ENCODE data around the gene TPSAB1.

GRCh38 chr16:1209081-1209480 lies 31.4 kb upstream of the TPSAB1 start:
- no peak for TF ChIP-seq CTCF (IDR thresholded peaks at IDR 0.05)
- TF ChIP-seq, protein P1, sequence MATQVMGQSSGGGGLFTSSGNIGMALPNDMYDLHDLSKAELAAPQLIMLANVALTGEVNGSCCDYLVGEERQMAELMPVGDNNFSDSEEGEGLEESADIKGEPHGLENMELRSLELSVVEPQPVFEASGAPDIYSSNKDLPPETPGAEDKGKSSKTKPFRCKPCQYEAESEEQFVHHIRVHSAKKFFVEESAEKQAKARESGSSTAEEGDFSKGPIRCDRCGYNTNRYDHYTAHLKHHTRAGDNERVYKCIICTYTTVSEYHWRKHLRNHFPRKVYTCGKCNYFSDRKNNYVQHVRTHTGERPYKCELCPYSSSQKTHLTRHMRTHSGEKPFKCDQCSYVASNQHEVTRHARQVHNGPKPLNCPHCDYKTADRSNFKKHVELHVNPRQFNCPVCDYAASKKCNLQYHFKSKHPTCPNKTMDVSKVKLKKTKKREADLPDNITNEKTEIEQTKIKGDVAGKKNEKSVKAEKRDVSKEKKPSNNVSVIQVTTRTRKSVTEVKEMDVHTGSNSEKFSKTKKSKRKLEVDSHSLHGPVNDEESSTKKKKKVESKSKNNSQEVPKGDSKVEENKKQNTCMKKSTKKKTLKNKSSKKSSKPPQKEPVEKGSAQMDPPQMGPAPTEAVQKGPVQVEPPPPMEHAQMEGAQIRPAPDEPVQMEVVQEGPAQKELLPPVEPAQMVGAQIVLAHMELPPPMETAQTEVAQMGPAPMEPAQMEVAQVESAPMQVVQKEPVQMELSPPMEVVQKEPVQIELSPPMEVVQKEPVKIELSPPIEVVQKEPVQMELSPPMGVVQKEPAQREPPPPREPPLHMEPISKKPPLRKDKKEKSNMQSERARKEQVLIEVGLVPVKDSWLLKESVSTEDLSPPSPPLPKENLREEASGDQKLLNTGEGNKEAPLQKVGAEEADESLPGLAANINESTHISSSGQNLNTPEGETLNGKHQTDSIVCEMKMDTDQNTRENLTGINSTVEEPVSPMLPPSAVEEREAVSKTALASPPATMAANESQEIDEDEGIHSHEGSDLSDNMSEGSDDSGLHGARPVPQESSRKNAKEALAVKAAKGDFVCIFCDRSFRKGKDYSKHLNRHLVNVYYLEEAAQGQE (IDR thresholded peaks at IDR 0.05; ENCODE audit: insufficient read depth in 1 of 2, low read depth in 2 of 2, low read length in 1 of 2), result no peak
